HL-60 (cell line): ENCODE measurements around the gene CPED1.

Experiments
- DNase-seq, 2 experiments: peaks; one replicate each; pipeline ENCODE4 v3.0.0-alpha.2; 2010 to 2020; ENCODE audit warnings: low read depth in 1 of 2, low spot score in 1 of 2
- H3K27ac ChIP-seq: fragments of 250-450 bp; sonication (Bioruptor Pico); replicated peaks from 2 replicates; pipeline ENCODE4 v1.5.1; 2020; ENCODE audit warnings: mild to moderate bottlenecking, moderate library complexity
- H3K27me3 ChIP-seq: fragments of 250-450 bp; sonication (Bioruptor Pico); 2 replicates; pipeline ENCODE4 v1.5.1; 2021; ENCODE audit warnings: mild to moderate bottlenecking, moderate library complexity; ENCODE audit not compliant: insufficient read depth, poor library complexity, severe bottlenecking
- H3K4me3 ChIP-seq: replicated peaks from 2 replicates; pipeline ENCODE4 v1.5.1; 2011; ENCODE audit warnings: mild to moderate bottlenecking, control low read depth, low read length; ENCODE audit not compliant: insufficient read depth
- GABPA ChIP-seq: IDR thresholded peaks from 2 replicates; pipeline ENCODE4 v1.6.1; 2012; ENCODE audit warnings: low read depth
- POLR2AphosphoS5 ChIP-seq: IDR thresholded peaks from 2 replicates; pipeline ENCODE4 v1.6.1; 2012; ENCODE audit warnings: low read depth
- REST ChIP-seq: IDR thresholded peaks from 2 replicates; pipeline ENCODE4 v1.6.1; 2012; ENCODE audit warnings: low read depth; ENCODE audit not compliant: insufficient replicate concordance
- SPI1 ChIP-seq: IDR thresholded peaks from 2 replicates; pipeline ENCODE4 v1.6.1; 2012; ENCODE audit warnings: low read depth, mild to moderate bottlenecking, borderline replicate concordance
- TF ChIP-seq, protein P1 (sequence below): IDR thresholded peaks from one replicate; pipeline ENCODE4 v1.5.1; 2011; ENCODE audit warnings: low read length, control low read depth, inconsistent platforms; ENCODE audit not compliant: insufficient read depth

Gene CPED1

DNA sequence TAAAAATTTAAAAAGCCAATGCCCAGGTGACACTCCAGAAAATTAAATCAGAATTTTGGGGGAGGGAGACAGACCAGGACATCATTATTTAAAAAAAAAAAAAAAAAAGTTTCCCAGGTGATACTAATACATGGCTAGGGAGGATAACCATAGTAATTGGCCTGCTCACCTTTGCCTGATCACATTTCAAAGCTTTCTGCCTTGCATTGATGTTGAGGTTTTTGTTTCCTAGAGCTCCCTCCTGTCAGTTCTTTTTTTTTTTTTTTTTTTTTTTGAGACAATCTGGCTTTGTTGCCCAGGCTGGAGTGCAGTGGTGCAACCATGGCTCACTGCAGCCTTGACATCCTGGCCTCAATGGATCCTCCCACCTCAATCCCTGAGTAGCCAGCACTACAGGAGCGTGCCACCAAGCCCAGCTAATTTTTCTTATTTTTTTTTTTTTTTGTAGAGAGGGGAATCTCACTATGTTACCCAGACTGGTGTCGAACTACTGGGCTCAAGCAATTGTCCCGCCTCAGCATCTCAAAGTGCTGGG lies 38.1 kb downstream of the CPED1 start:
- TF ChIP-seq SPI1 (no peak), GABPA (no peak), POLR2AphosphoS5 (no peak), REST (no peak)
- TF ChIP-seq, protein P1, sequence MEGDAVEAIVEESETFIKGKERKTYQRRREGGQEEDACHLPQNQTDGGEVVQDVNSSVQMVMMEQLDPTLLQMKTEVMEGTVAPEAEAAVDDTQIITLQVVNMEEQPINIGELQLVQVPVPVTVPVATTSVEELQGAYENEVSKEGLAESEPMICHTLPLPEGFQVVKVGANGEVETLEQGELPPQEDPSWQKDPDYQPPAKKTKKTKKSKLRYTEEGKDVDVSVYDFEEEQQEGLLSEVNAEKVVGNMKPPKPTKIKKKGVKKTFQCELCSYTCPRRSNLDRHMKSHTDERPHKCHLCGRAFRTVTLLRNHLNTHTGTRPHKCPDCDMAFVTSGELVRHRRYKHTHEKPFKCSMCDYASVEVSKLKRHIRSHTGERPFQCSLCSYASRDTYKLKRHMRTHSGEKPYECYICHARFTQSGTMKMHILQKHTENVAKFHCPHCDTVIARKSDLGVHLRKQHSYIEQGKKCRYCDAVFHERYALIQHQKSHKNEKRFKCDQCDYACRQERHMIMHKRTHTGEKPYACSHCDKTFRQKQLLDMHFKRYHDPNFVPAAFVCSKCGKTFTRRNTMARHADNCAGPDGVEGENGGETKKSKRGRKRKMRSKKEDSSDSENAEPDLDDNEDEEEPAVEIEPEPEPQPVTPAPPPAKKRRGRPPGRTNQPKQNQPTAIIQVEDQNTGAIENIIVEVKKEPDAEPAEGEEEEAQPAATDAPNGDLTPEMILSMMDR, result no peak
- no peak for DNase-seq
- no peaks in the 10 kb centered on the region for H3K27me3 ChIP-seq
- H3K4me3 ChIP-seq, result no peak overlapping the region
- H3K27ac ChIP-seq, result no peak overlapping the region

GRCh38 chr7:121027761-121028669 lies 39.5 kb downstream of the CPED1 start:
- H3K27me3 ChIP-seq, result no peaks in the 10 kb centered on the region

GRCh38 chr7:121029302-121029701 lies 40.8 kb downstream of the CPED1 start:
- TF ChIP-seq POLR2AphosphoS5 (no peak), SPI1 (no peak), REST (no peak), GABPA (no peak)
- TF ChIP-seq, protein P1, result no peak
- Histone ChIP-seq H3K27me3 (no peaks in the 10 kb centered on the region), H3K4me3 (no peak overlapping the region), H3K27ac (no peak overlapping the region)
- no peak for DNase-seq

More at GRCh38 chr7:121027761-121028669, 39.5 kb downstream of the CPED1 start:
- TF ChIP-seq, protein P1, result no peak
- TF ChIP-seq SPI1 (no peak), POLR2AphosphoS5 (no peak)
- Histone ChIP-seq H3K27ac (no peak overlapping the region), H3K4me3 (no peak overlapping the region)
- no peak for DNase-seq
